Heart left ventricle (tissue), 16 donors: ENCODE data around the gene BTBD2. TPM values are rescaled to one million over a fixed set of nuclear protein-coding genes. Genes with fewer than 3 reads are reported as not detected.
A peak's percentile ranks its signal among the peaks of the same experiment; 100 is the strongest.

Experiments used
- ATAC-seq, 4 donors: fragments of 200-7000 bp; cut with Tn5 transposase; one replicate each; pipeline ENCODE4 v1.9.1; 2020 to 2022; ENCODE audit warnings: moderate library complexity in 4 of 4, mild to moderate bottlenecking in 3 of 4, moderate number of reproducible peaks in 1 of 4
- DNase-seq, 5 donors: peaks; one replicate each; pipeline ENCODE4 v3.0.0-alpha.2; 2020
- H3K27ac ChIP-seq, 12 donors: fragments of 200-600 bp; sonication (generic) in 4 of 12; one replicate each; pipeline versions ENCODE4 v1.5.0 to v1.8.0; 2016 to 2022; ENCODE audit warnings: mild to moderate bottlenecking in 2 of 12
- H3K27me3 ChIP-seq, 9 donors: fragments of 200-600 bp; sonication (generic) in 2 of 9; one replicate each; pipeline versions ENCODE4 v1.5.1 to v1.8.0; 2016 to 2022; ENCODE audit warnings: mild to moderate bottlenecking in 3 of 9
- H3K36me3 ChIP-seq, 9 donors: fragments of 200-600 bp; sonication (generic) in 2 of 9; one replicate each; pipeline versions ENCODE4 v1.5.0 to v1.8.0; 2018 to 2022; ENCODE audit warnings: mild to moderate bottlenecking in 2 of 9
- H3K4me1 ChIP-seq, 12 donors: fragments of 200-600 bp; sonication (generic) in 4 of 12; one replicate each; pipeline versions ENCODE4 v1.5.0 to v1.8.0; 2016 to 2022; ENCODE audit warnings: mild to moderate bottlenecking in 3 of 12
- H3K4me3 ChIP-seq, 12 donors: fragments of 200-600 bp; sonication (generic) in 4 of 12; one replicate each; pipeline versions ENCODE4 v1.5.0 to v1.8.0; 2017 to 2022; ENCODE audit warnings: mild to moderate bottlenecking in 9 of 12, moderate library complexity in 4 of 12
- H3K9me3 ChIP-seq, 12 donors: fragments of 200-600 bp; sonication (generic) in 4 of 12; one replicate each; pipeline versions ENCODE4 v1.5.0 to v1.8.0; 2016 to 2022; ENCODE audit warnings: mild to moderate bottlenecking in 1 of 12
- CTCF ChIP-seq, 12 donors: fragments of 200-600 bp; sonication (generic) in 4 of 12; IDR thresholded peaks; one replicate each; pipeline versions ENCODE4 v1.5.0 to v1.8.0; 2018 to 2022; ENCODE audit warnings: antibody characterized with exemption in 12 of 12, mild to moderate bottlenecking in 5 of 12
- POLR2A ChIP-seq, 2 donors: fragments of 450-650 bp; IDR thresholded peaks; one replicate each; pipeline ENCODE4 v1.6.1; 2017; ENCODE audit warnings: antibody characterized with exemption in 2 of 2, mild to moderate bottlenecking in 2 of 2, moderate library complexity in 2 of 2
- WGBS, 4 donors: extraction: QIAGEN DNeasy Blood & Tissue Kit in 2 of 4; methylation state at CpG; one replicate each; pipeline versions ENCODE4 v1.1.5 to v1.1.7; 2013 to 2018; 5-methylcytosine and 5-hydroxymethylcytosine counted together
- intact Hi-C, 10 donors: fragments of 100-400 bp; cut with DNase I; formaldehyde crosslinking; loops; one replicate each; pipeline versions ENCODE4 v1.11.1 to v1.14.2; 2022
- polyA plus RNA-seq, 2 donors: library from polyadenylated mRNA; stranded (reverse); fragments of 200-250 nt; gene quantifications; one replicate each; pipeline ENCODE4 v1.2.3, GENCODE V29; 2013
- total RNA-seq, 9 donors: library from RNA; depleted of rRNA in 2 of 9; stranded (reverse); fragments of >200 nt in 2 of 9; fragmentation: NEBNext Ultra II Directional in 3 of 9; extraction: Animal tissue kit (Norgen Biotek cat#: 25700) in 3 of 9; gene quantifications; one replicate each; pipeline versions ENCODE4 v1.1.0 to v1.2.4, GENCODE V29; 2016 to 2023
- donor health status: ischemic (EF 13 %, LVEDD 7.1; RV severe dilation, severe dysfunction).
- donor health status: healthy with polysubstance abuse.
- donor health status: DM: no; HTN: yes; CAD: no.
- donor health status: DM: no; HTN: no; CAD: no.
- donor health status: ischemic (EF 25% LVEDD 6.9; RV normal size, moderate dysfunction).
- donor health status: ischemic (EF 25% LVEDD 5.7; RV mildly dilated, moderate dysfunction).
- donor health status: healthy.
- donor health status: DM: yes; HTN: yes; CAD: no.
- donor health status: ischemic (EF 35%, LVEDD 5.7; RV mildly dilated, moderate dysfunction).
- donor health status: nonischemic (EF 11% LVEDD 7.7; RV severe dilation, severe dysfunction).
- donor health status: DM: yes; HTN: yes; CAD: no.
- donor health status: PGD.
- donor health status: ischemic (EF 29% LVEDD 5.4; RV normal size, mild dysfunction).
- donor health status: nonischemic (EF 23%, LVEDD 6.1; RV moderate dilation, normal function).

The BTBD2 gene
- total and polyA plus RNA-seq, 11 donors: 39.4 to 81.8 (median 51.8) TPM

- H3K4me3 ChIP-seq: no peak overlapping the region
- peak overlapping the region in 6 of 12 donors; percentile 19 to 99 (median 92) for H3K27ac ChIP-seq
- DNase-seq: peak in 1 of 5 donors; percentile 36
- ATAC-seq: no peak
- peaks cover 7 to 52% (median 34%) of the 10 kb centered on the region in 12 donors for H3K4me1 ChIP-seq
- intact Hi-C loops: no loop called here
- H3K36me3 ChIP-seq: peaks cover 0 to 58% (median 51%) of the 10 kb centered on the region in 9 donors
- no peak for TF ChIP-seq POLR2A (IDR thresholded peaks at IDR 0.05)
- TF ChIP-seq CTCF (IDR thresholded peaks at IDR 0.05): no peak
- peaks cover 0 to 13% (median 8%) of the 10 kb centered on the region in 12 donors for H3K9me3 ChIP-seq
- no peaks in the 10 kb centered on the region for H3K27me3 ChIP-seq
- WGBS, 4 donors: 86 to 90% (median 89%) methylated on average over 37 to 44 of the region's 44 CpGs
Observed at GRCh38 chr19:2038284-2039088, 23.0 kb upstream of the BTBD2 start.

- WGBS, 4 donors: 73 to 80% (median 77%) methylated on average over 24 of the region's 24 CpGs
- Histone ChIP-seq H3K9me3 (peaks cover 0 to 13% (median 8%) of the 10 kb centered on the region in 12 donors), H3K27me3 (no peaks in the 10 kb centered on the region), H3K4me3 (no peak overlapping the region), H3K27ac (peak overlapping the region in 1 of 12 donors; percentile 96), H3K4me1 (peaks cover 7 to 48% (median 30%) of the 10 kb centered on the region in 12 donors), H3K36me3 (peaks cover 0 to 51% (median 44%) of the 10 kb centered on the region in 9 donors)
- TF ChIP-seq CTCF (IDR thresholded peaks at IDR 0.05): no peak
- TF ChIP-seq POLR2A (IDR thresholded peaks at IDR 0.05): no peak
- intact Hi-C loops: no loop called here
- DNase-seq (no peak), ATAC-seq (no peak)
Observed at GRCh38 chr19:2037651-2038255, 22.2 kb upstream of the BTBD2 start.

GRCh38 chr19:2036424-2036823, 20.9 kb upstream of the BTBD2 start:
- peaks cover 6 to 48% (median 31%) of the 10 kb centered on the region in 12 donors for H3K4me1 ChIP-seq
- TF ChIP-seq CTCF (IDR thresholded peaks at IDR 0.05) (no peak), POLR2A (IDR thresholded peaks at IDR 0.05) (no peak)
- no peak for DNase-seq
- H3K27ac ChIP-seq: no peak overlapping the region
- H3K27me3 ChIP-seq: no peaks in the 10 kb centered on the region
- H3K36me3 ChIP-seq: peaks cover 0 to 41% (median 34%) of the 10 kb centered on the region in 9 donors
- WGBS, 4 donors: 89 to 96% (median 95%) methylated on average over 8 of the region's 8 CpGs
- peaks cover 0 to 13% (median 8%) of the 10 kb centered on the region in 12 donors for H3K9me3 ChIP-seq
- no peak overlapping the region for H3K4me3 ChIP-seq
- no peak for ATAC-seq
- intact Hi-C loops: no loop called here

- ATAC-seq (no peak), DNase-seq (no peak)
- TF ChIP-seq CTCF (IDR thresholded peaks at IDR 0.05) (no peak), POLR2A (IDR thresholded peaks at IDR 0.05) (no peak)
Observed at GRCh38 chr19:2035590-2035991, 20.1 kb upstream of the BTBD2 start.

More at GRCh38 chr19:2035590-2035991, 20.1 kb upstream of the BTBD2 start:
- peaks cover 0 to 46% (median 24%) of the 10 kb centered on the region in 12 donors for H3K4me1 ChIP-seq
- no peaks in the 10 kb centered on the region for H3K27me3 ChIP-seq
- no peak overlapping the region for H3K4me3 ChIP-seq
- H3K9me3 ChIP-seq: peaks cover 0 to 13% (median 8%) of the 10 kb centered on the region in 12 donors
- no peak overlapping the region for H3K27ac ChIP-seq
- 79% methylated on average over 11 to 14 of the region's 14 CpGs for WGBS, 4 donors
- intact Hi-C loops: no loop called here
- H3K36me3 ChIP-seq: peaks cover 0 to 32% (median 26%) of the 10 kb centered on the region in 9 donors
